ENCODE results near the gene ENO4. TPM values are rescaled to one million over a fixed set of nuclear protein-coding genes. Genes with fewer than 3 reads are reported as not detected.

The ENO4 gene
- total and polyA plus RNA-seq, 9 of the 15 experiments (the other 6 are each of a cell fraction or from before 2014, with no cell fraction given), result 0.07 TPM; not detected in 8

DNA sequence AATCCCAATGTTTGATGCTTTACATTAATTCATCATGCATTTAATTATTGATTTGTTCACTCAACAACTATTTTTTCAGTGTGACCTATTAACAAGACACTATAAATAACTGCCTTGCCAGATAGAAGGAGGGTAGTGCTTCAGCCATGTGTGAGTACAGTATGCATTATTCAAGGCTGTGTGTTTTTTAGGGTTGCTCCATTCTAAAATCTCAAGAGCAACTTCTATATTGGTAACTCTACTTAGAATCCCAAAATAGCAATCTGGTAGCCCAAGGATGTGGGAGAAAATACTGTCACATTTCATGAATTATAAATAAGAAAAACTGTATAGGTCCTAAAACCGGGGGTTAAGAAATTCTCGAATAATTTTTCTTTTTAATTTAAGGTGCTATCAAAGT is 69.9 kb downstream of the ENO4 start:
- intact Hi-C loops (cut with micrococcal nuclease), result no loop called here
- in situ Hi-C loops (cut with MboI), result no loop called here
- DNase-seq (ENCODE audit: extremely low read depth in 1 of 4, low spot score in 3 of 4) (no peak), ATAC-seq (no peak), FAIRE-seq (no peak)
- Histone ChIP-seq H3K9me1 (ENCODE audit: control insufficient read depth, insufficient read depth, low read length) (no peaks in the 10 kb centered on the region), H2AFZ (ENCODE audit: low read depth, low read length) (no peak overlapping the region), H3K9ac (ENCODE audit: insufficient read depth in 1 of 2, low read depth in 2 of 2, low read length in 2 of 2) (no peak overlapping the region), H4K20me1 (replicated peaks; ENCODE audit: control insufficient read depth, insufficient read depth, low read length) (no peaks in the 10 kb centered on the region), H3K27ac (ENCODE audit: extremely low read depth, low read depth, low read length) (no peak overlapping the region), H3K79me2 (ENCODE audit: control insufficient read depth, insufficient read depth, low read length) (no peaks in the 10 kb centered on the region), H3K36me3 (ENCODE audit: control insufficient read depth, insufficient read depth, low read length) (peaks cover 55% of the 10 kb centered on the region; the same call in 2 of the 3 replicates), H3K4me2 (ENCODE audit: insufficient read depth, low read length) (no peak overlapping the region), H3K27me3 (ENCODE audit: control insufficient read depth in 2 of 2, insufficient read depth in 2 of 2, low read length in 2 of 2) (no peaks in the 10 kb centered on the region), H3K4me1 (replicated peaks in 1 of 2; ENCODE audit: control insufficient read depth in 2 of 2, insufficient read depth in 2 of 2, low read length in 2 of 2) (no peaks in the 10 kb centered on the region), H3K9me3 (replicated peaks; ENCODE audit: control insufficient read depth, insufficient read depth, low read depth, low read length) (no peaks in the 10 kb centered on the region), H3K4me3 (no peak overlapping the region)
- BruUV-seq (replicated peaks), result no TSS peak
- WGBS (ENCODE audit: insufficient coverage, low coverage, missing lambda C conversion rate), result 100% methylated on average over 2 of the region's 2 CpGs
- ChIA-PET POLR2A (no interaction called here), CTCF (ENCODE audit: low intra/inter-chr PET ratio) (no interaction called here)
- TF ChIP-seq, protein P1, sequence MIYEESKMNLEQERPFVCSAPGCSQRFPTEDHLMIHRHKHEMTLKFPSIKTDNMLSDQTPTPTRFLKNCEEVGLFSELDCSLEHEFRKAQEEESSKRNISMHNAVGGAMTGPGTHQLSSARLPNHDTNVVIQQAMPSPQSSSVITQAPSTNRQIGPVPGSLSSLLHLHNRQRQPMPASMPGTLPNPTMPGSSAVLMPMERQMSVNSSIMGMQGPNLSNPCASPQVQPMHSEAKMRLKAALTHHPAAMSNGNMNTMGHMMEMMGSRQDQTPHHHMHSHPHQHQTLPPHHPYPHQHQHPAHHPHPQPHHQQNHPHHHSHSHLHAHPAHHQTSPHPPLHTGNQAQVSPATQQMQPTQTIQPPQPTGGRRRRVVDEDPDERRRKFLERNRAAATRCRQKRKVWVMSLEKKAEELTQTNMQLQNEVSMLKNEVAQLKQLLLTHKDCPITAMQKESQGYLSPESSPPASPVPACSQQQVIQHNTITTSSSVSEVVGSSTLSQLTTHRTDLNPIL (CRISPR knock-in tag; IDR thresholded peaks at IDR 0.05), result no peak

DNA sequence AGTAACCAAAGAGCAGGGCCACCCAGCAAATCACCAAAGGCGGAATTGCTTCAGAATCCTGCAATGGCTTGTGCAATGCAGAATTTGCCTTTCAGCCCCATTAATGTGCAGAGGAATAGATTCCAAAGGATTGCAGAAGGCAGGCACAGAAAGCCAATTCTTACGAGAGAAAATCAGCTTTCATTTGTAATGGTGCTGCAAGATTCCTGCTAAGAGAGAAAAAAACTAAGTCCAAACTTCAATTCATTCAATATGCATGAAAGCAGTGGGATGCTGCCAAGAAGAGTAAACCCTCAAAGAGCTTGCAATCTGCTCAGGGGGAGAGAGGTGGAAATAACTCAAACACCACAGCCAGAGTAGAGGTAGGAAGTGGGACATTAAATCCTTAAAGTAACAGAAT is 70.4 kb downstream of the ENO4 start:
- CTCF ChIA-PET (ENCODE audit: low intra/inter-chr PET ratio), result no interaction called here
- intact Hi-C loops (cut with micrococcal nuclease), result no loop called here
- in situ Hi-C loops (cut with MboI), result no loop called here

More for the DNA sequence above, 70.4 kb downstream of the ENO4 start:
- Histone ChIP-seq H3K27ac (ENCODE audit: extremely low read depth, low read depth, low read length) (no peak overlapping the region), H3K36me3 (ENCODE audit: control insufficient read depth, insufficient read depth, low read length) (peaks cover 53% of the 10 kb centered on the region; the same call in 2 of the 3 replicates), H3K79me2 (ENCODE audit: control insufficient read depth, insufficient read depth, low read length) (no peaks in the 10 kb centered on the region), H3K9me1 (ENCODE audit: control insufficient read depth, insufficient read depth, low read length) (no peaks in the 10 kb centered on the region), H3K4me3 (no peak overlapping the region), H3K4me1 (replicated peaks in 1 of 2; ENCODE audit: control insufficient read depth in 2 of 2, insufficient read depth in 2 of 2, low read length in 2 of 2) (no peaks in the 10 kb centered on the region), H3K9me3 (replicated peaks; ENCODE audit: control insufficient read depth, insufficient read depth, low read depth, low read length) (no peaks in the 10 kb centered on the region), H3K9ac (ENCODE audit: insufficient read depth in 1 of 2, low read depth in 2 of 2, low read length in 2 of 2) (no peak overlapping the region), H2AFZ (ENCODE audit: low read depth, low read length) (no peak overlapping the region), H3K4me2 (ENCODE audit: insufficient read depth, low read length) (no peak overlapping the region), H4K20me1 (replicated peaks; ENCODE audit: control insufficient read depth, insufficient read depth, low read length) (no peaks in the 10 kb centered on the region), H3K27me3 (ENCODE audit: control insufficient read depth in 2 of 2, insufficient read depth in 2 of 2, low read length in 2 of 2) (no peaks in the 10 kb centered on the region)
- 100% methylated on average over 1 of the region's 2 CpGs for WGBS (ENCODE audit: insufficient coverage, low coverage, missing lambda C conversion rate)
- DNase-seq (ENCODE audit: extremely low read depth in 1 of 4, low spot score in 3 of 4), result no peak
- BruUV-seq (replicated peaks), result no TSS peak
- ATAC-seq, result no peak
- POLR2A ChIA-PET, result no interaction called here
- TF ChIP-seq MYC (IDR thresholded peaks at IDR 0.05; ENCODE audit: low read depth, low read length) (no peak), MYC (CRISPR knock-in tag; IDR thresholded peaks at IDR 0.05; ENCODE audit: borderline replicate concordance, low read depth) (no peak), ZNF57 (CRISPR knock-in tag; IDR thresholded peaks at IDR 0.05) (no peak), ZNF41 (CRISPR knock-in tag; conservative IDR thresholded peaks at IDR 0.05) (no peak), NFXL1 (CRISPR knock-in tag; IDR thresholded peaks at IDR 0.05) (no peak)
- TF ChIP-seq, protein P2, sequence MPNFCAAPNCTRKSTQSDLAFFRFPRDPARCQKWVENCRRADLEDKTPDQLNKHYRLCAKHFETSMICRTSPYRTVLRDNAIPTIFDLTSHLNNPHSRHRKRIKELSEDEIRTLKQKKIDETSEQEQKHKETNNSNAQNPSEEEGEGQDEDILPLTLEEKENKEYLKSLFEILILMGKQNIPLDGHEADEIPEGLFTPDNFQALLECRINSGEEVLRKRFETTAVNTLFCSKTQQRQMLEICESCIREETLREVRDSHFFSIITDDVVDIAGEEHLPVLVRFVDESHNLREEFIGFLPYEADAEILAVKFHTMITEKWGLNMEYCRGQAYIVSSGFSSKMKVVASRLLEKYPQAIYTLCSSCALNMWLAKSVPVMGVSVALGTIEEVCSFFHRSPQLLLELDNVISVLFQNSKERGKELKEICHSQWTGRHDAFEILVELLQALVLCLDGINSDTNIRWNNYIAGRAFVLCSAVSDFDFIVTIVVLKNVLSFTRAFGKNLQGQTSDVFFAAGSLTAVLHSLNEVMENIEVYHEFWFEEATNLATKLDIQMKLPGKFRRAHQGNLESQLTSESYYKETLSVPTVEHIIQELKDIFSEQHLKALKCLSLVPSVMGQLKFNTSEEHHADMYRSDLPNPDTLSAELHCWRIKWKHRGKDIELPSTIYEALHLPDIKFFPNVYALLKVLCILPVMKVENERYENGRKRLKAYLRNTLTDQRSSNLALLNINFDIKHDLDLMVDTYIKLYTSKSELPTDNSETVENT (CRISPR knock-in tag; IDR thresholded peaks at IDR 0.05), result no peak
- FAIRE-seq, result no peak
